NCI-H1105 treated with DMSO at 0.1 percent for 48 hours (cell line): ENCODE results near the gene KIAA1614.

Experiments used
- DNase-seq: peaks from one replicate; lab custom pipeline; 2025; lab: John Stamatoyannopoulos, UW

KIAA1614 gene, protein sequence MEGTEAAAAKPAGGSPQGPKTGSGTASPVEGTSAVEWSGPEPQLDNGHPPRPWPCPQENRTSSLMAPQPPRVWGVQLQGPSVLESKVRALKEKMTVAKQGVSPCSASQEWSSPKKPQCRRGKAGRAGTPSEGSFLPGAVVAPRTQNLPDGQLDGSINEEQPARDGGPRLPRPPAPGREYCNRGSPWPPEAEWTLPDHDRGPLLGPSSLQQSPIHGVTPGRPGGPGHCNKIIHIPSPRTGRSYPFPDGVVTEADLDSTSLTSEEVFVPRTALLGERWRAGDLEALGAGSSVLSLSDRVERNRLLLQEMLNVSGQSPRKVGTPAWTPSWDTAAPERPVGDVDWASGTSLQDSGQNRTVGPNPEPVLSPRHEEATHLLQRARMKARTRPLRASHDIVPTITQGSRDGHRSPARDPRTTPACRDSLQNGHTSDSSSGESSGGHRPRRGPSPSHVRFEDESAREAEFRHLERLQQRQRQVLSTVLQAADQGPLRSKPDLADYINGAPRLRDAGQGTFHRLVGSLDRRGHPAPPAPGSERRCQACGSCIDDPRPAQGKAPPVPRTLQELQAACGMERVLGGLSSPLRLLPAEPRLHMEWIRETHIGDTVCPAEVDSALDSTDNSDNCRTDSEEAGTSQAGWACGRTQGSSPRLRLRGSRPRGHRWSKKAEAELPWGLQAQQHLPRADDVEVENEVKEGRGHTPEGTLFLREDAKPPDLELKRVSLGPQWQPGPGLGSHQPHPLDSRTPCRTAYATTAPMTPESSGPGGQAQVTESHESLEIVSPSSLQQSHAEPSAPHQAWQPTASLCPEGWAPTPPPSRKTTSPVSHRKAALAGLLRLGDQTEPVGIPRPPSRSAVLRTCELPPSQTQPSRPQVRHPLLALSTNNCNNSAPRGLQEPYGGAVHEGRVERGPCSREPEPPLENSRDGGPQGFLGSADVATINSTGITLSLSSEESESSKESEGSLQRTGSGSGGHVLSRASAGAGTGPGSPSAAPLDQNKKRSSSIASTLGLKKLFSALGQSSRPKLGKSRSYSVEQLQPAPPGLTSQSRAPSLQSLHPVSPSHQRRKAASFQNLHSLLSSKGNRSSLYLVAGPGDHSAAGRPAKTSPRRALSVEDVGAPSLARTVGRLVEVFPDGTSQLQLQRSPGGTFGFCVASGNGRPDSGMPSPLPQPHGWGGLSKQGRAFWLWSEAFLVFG

DNA sequence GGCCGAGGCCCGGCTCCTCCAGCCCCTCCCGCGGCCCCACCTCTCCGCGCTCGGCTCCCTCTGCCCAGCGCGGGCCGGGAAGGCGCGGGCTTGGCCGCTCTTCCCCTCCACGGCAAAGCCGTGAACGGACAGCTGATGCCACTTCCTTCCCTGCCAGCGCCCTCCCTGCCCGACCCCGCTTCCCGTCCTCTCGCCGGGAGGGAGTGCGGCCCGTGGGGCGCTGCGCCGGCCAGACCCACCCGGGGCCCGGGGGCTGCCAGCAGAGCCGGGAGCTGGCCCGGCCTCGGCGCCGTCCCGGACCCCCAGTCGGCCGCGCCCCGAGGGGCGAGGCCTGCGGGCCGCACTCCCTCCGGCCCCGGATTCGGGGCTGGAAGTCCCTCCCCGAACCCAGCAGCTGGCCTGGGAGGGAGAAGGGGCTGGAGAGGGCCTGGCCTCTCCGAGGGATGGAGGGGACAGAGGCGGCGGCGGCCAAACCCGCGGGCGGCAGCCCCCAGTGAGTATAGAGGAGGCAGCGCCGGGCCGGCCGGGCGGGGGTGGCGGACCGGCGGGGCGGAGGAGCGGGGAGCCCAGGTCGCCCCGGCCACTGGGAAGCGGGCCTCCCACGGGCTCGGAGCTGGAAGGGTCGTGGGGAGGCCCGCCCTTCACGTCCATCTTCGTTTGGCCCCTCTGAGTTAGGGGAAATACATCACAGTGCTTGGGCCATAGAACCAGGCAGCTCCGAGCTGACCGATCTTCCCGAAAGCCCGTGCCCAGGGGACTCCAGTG is at the start of gene KIAA1614:
KIAA1614 (plus strand) TSS at position 97 of the 765 bp plus-strand sequence; CDS start at position 444, 347 bp downstream.
- DNase-seq, result no peak

DNA sequence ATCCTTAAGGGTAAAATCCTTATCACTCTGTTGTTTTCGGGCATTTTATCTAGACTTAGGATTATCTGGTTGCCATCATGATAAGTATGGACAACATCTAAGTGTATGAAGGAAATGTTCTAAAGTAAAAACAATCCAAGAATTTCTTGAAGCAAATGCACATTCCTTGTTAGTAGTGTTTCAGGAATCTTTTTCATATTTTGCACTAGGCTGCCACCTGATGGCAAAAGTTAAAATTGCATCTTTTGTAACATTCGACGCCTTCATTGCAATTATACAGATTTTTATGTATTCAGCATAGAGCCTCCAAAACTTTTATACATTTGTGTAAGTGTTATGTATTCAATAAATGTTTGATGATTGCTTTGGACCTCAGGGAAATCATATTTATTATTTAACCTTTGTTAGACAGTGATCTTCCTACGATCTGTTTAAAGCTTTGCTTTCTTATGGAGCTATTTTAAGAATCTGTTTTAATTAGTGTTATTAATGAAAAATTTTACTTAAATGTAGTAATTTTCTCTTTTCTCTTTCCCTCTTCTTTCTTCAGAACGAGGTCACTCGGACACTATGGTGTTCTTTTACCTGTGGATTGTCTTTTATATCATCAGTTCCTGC is 49.4 kb upstream of the KIAA1614 start:
- peak; percentile 51 for DNase-seq

DNA sequence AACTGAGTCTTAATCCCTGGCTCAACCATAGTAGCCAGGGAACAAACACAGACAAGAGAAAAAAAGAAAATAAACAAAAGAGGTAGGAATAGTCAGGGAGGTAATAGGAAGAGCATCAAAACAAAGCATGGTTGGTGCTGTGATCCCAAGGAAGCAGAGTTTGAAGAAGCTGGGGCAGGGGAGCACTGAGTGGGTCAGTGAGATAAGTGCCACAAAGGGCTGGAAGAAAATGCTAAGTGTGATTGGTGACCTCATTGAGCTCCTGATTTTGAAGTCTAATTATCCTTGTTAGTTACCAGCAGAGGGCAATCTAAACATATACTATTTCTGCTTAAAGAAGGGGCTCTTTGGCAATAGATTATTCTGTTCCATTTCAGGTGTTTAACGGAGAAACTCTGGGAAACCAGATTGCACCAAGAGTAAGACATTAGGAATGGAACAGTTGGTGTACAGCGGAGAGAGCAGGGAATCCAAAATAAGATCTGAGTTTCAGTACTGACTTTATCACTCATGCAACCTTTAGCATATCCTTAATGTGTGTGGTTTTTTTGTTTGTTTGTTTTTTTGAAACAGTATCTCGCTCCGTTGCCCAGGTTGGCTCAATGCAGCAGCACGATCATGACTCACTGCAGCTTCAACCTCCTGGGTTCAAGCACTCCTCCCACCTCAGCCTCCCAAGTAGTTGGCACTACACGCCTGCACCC is 30.7 kb upstream of the KIAA1614 start:
- DNase-seq, result peak; percentile 75

DNA sequence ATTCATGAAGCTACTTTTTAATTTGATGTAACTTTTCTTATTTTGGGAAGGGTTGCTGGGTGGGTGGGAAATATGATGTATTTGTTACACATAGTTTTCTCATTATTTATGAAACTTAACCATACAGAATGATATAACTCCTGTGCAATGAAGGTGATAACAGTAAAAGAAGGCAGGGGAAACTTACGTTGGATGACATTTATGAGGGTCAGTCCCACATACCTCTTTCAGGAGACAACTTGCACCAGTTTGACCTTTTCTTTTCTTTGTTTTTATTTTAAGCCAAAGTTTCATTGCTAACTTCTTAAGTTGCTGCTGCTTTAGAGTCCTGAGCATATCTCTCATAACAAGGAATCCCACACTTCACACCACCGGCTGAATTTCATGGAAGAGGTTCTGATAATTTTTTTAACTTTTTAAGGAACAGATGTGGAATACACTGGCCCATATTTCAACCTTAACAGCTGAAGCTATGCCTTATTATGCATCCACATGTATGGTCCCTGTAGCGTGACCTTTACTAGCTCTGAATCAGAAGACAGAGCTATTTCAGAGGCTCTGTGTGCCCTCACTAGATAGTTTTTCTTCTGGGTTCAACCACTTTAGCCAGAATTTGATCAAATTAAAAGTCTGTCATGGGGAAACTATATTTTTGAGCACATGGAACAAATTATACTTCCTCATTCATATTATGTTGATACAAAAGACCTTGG is 28.0 kb upstream of the KIAA1614 start:
- DNase-seq, result no peak

DNA sequence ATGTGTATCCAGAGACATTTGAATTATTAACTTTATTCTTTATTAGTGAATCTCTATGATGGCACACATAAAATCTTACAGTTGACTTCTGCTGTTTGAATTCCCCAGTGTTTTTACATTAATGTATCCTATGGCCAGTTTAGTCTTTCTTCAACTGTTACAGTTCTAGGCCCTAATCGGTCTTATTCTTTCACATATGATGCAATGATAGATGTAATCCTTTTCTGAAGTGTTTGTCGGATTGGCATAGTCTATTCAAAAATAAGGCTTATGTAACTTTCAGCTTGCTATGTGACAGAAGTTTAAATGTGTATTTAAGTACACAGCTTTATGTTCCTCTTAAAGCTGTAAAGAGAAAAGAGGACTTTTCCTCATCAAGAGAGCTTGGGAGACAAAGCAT is 26.4 kb upstream of the KIAA1614 start:
- no peak for DNase-seq

DNA sequence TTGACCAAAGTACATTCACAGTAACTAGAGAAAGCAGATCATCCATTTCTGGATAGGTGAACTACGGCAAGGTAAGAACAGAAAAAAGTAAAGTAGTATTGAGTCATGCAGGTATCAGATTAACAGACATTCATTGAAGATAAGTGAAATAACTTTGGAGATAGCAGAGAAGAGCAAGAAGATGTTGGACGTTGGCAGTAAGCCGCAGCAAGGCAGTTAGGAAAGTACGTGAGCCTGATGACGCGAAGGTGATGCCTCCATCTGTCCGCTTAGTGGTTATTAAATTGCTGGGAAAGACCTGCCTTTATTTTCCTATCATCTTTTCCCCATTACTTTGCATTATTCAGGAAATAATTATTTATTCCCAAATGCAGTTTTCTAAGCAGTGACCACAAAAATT is 24.9 kb upstream of the KIAA1614 start:
- DNase-seq, result no peak

DNA sequence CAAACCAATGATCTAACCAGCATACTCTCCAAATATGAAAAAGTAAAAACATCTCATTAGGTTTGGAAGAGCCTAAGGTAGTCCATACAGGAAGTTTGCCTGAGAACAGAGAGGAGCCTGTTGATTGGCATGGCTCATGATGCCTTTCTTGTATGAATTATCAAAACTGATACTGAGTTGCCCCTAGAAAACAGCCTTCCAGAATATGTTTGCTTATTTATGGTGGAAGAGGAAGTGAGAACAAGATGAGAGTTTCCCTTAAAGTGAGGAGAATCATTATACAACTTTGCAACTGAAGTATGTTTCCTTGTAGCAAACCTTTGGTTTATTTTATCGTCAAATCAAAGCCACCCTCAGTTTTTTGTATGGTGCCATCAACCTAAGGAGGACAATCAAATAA is 23.8 kb upstream of the KIAA1614 start:
- no peak for DNase-seq

DNA sequence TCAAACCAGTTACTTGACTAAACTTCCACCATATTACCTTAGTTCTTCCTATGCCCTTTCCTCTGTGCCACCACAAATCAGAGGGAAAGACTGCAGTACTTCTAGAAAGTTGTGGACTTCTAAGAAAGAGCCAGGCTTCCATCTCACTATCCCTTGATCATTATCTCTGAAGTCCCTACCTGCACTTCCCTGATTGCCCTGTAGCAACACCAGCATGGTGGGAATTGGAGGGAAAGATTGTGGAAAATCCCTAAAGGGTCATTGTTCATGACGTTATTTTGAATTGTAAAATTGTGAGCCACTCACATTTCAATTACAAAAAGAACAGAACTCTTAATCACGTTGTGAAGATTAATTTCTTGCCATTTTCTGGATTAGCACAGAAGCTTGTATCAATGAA is 23.4 kb upstream of the KIAA1614 start:
- DNase-seq, result no peak

DNA sequence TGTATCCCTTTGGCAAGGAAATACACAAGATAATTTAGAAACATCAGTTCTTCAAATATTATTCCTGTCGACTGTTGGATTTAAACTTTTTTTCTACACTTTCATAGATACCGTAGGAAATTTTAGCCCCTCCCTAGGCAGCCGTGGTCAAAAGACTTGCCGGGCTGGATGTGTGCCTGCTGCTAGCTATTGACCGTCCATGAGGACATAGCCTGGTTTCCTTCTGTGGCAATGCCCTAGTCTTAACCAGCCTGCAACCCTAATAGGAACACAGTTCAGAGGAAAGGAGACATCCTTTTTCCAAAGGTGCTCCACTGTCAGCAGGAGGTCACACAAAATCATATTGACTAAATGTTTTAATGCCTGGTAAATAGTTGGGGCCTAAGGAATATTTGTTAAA is 20.4 kb upstream of the KIAA1614 start:
- DNase-seq, result no peak

DNA sequence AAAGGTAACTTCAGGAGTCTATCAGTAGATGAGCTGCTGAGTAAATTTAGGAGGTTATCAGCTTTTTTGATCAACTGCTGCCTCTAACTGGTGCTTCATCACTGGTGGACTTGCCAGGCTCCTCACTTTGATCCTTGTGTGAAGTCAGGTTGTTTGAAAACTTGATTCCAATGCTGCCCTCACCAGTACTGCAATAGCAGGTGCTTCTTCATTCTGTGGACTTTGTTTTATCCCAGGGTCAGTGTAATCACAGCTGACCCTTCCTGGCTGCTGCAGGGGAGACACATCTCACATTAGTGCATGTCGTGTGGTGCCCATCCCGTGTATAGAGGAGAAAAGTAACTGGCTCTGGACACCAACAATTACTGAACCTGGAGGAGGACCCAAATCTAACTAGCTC is 20.0 kb upstream of the KIAA1614 start:
- no peak for DNase-seq

DNA sequence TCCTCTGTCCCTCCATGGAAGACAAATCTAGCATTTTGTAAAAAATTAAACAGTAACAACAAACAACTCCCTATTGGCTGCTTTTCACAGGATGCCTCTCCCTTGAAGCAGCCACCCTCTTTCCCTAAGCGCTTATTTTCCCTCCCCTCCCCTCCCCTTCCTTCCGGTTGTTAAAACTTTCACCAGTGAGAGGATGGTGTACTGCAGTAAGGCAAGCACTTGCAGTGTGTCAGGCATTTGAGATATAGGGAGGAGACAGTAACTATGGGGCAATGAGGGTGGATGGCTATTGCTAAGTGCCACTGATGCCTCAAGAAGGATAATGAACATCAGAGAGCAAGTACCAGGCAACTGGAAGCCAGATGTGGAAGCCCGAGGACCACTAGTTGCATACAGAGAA is 19.1 kb upstream of the KIAA1614 start:
- no peak for DNase-seq

DNA sequence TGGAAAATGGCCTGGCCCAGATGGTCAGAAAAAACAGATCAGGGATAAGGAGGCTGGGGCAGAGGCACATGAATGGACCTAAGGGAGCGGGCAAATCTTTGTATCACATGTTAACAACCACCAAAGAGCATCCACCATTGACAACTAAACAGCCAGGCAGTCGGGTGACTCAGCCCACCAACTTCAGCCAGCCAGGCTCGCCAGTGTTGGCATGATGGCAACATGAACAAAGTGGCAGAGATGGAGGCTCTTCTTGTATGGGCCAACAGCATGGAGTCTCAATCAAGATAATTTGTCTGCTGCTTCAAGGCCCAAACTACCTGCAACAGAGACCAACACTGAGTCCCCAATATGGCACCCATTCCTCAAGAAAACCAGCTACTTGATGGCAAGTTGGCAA is 16.5 kb upstream of the KIAA1614 start:
- no peak for DNase-seq

DNA sequence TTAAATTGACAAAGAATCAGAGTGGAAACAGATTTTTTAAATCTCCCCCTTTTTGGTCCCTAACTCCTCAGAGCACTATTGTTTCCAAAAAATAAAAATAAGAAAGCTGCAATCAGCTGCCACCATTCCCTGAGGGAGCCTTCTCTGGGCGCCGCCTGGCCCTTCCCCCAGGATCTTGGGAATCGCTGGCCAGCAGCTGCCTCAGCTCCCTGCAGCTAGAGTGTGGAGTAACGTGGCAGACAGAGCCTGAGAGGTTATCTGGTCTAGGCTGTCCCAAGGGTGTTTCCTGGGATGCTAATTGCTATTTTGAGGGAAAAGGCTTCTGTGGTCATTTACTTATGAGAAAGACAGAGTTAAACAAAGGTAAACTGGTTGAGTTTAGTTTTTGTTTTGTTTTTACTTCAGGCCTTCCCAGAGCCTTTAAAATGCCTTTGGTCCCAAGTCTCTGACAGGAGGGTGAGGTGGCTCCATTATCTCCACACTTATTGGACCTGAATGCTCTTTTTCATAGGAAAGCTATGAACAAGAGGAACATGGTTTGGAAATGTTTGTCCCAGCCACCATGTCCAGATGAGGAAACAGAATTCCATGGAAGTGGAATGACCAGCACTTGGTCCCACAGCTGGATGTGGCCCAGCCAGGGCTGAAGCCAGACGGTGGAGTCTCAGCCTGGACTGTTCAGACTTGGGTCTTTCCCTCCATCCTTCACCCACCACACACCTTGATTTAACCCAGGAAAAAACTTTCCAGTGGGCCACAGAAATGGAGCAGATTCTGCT is 14.1 kb upstream of the KIAA1614 start:
- DNase-seq, result no peak

DNA sequence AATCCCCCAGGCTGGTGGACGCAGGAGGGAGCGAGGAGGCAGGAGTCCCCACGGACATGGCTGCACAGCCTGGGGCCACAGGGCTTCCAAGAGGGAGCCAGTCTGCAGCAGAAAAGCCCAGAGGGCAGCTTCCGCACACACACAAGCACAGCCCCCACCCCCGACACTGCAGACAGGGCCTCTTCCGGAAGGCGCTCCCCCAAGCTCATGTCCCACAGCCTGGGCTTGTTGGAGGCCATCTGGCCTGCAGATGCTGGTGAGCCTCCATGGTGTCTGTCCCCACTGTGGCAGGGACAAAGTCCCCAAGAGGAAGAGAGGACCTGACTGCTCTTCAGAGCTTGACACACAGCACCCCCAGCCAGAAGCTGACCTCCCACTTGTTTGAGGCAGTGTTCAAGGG is 13.4 kb upstream of the KIAA1614 start:
- no peak for DNase-seq

DNA sequence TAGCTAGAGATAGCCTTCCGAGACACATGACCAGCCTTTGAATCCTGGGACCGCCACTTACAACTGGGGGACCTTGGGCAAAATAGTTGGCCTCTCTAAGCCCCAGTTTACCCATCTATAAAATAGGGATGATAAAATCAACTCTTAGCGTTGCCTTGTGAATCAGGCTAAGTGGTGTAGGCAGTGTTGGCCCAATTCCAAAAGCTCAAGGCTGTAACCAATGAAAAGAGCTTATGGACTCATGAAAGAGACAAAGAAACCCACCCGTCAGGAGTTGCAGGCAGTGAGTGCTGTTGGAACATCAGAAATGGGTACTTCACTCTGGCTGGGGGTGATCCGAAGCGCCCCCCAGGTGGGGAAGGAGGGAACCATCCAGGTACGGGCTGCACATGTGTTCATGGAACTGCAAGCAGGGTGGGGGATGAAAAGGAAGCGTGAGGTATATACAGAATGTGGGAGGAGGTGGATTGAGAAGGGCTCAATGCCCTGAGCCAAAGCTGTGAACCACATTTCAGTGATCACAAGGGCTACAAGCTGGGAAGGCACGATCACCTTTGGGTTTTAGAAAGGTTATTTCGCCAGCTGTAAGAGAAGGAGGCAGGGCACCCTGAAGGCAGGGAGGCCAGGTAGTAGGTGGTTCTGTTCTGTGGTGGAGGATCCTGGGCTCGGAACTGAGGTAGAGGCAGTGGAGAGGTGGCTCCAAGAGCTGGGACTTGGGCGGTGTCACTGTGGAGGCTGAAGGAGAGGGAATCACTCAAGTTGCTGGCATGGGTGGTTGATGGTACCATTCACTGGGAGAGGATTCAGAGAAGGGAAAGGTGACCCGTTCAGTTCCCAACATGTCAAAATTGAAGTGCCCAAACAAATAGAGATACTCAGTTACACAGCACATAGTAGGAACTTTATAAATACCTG is 11.4 kb upstream of the KIAA1614 start:
- no peak for DNase-seq

DNA sequence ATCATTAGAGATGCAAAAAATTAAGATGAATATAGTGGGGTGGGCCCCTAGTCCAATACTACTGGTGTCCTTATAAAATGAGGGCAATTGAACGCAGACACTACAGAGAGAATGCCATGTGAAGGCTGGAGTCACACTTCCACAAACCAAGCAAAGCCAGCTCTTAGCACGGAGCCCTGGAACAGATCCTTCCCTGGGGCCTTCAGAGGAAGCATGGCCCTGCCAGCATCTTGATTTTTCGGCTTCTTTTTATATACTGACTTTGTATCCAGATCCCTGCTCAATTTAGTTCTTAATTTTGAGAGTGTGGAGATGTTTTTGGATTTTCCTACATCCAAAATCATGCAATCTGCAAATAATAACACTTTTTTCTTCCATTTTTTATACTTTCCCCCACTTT is 10.2 kb upstream of the KIAA1614 start:
- DNase-seq, result no peak

DNA sequence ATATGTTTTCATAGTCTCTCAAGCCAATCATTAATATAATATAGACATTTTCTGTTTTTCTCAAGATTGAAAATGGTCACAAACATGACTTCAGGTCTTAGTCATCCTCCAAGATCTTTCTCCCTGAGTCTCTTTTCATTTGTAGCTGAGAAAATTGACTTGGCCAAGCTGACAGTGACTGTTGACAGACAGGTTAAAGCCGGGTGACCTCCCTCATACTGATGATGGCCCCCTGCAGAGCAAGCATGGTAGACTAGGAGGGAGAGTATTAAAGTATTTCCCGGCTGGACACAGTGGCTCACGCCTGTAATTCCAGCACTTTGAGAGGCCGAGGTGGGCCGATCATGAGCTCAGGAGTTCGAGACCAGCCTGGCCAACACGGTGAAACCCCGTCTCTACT is 6.8 kb upstream of the KIAA1614 start:
- no peak for DNase-seq

DNA sequence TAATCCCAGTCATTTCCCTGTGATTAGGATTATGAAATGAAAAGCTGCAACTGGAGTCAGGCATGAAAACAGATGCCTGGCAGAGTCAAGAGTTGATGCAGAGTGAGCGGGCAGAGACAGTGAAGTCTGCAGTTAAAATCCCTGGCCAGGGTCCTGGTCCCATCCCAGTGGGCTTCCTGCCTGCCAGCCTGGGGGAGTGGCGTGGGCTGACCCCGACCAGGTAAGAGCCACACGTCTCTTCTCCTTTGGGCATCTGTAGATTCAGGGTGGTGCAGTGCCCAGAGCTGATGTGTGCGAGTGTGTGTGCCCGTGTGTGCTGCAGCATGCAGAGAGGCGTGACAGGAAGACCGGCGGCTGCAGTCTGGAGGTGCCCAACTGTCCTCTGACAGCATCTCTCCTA is 6.2 kb upstream of the KIAA1614 start:
- no peak for DNase-seq
